Ascending aorta (tissue), 2 donors: ENCODE results near the gene OR7A10. TPM values are rescaled to one million over a fixed set of nuclear protein-coding genes. Genes with fewer than 3 reads are reported as not detected.
"Not testable (repeated sequence)": the region's sequence is repeated elsewhere in the genome, so short reads cannot be mapped to it uniquely, and the experiment has no call there.

Experiments used
- DNase-seq, 2 donors: peaks; one replicate each; pipeline ENCODE4 v3.0.0-alpha.2; 2019; ENCODE audit warnings: low spot score in 2 of 2
- H3K27ac ChIP-seq, 2 donors: fragments of 200-600 bp; sonication (generic); one replicate each; pipeline ENCODE4 v1.5.1; 2016 to 2017; ENCODE audit warnings: mild to moderate bottlenecking in 1 of 2
- H3K27me3 ChIP-seq: fragments of 200-600 bp; sonication (generic); one replicate; pipeline ENCODE4 v1.5.1; 2017
- H3K36me3 ChIP-seq, 2 donors: fragments of 200-600 bp; sonication (generic); one replicate each; pipeline ENCODE4 v1.5.1; 2016
- H3K4me1 ChIP-seq, 2 donors: fragments of 200-600 bp; sonication (generic); one replicate each; pipeline ENCODE4 v1.5.1; 2016 to 2017; ENCODE audit warnings: mild to moderate bottlenecking in 1 of 2
- H3K4me3 ChIP-seq, 2 donors: fragments of 200-600 bp; sonication (generic); one replicate each; pipeline ENCODE4 v1.5.1; 2016 to 2017; ENCODE audit warnings: mild to moderate bottlenecking in 1 of 2
- H3K9me3 ChIP-seq, 2 donors: fragments of 200-600 bp; sonication (generic); one replicate each; pipeline ENCODE4 v1.5.1; 2016
- intact Hi-C: fragments of 100-400 bp; cut with DNase I; formaldehyde crosslinking; loops from one replicate; pipeline ENCODE4 v1.15.1; 2023
- total RNA-seq: library from RNA; depleted of rRNA; stranded (reverse); fragments of >200 nt; gene quantifications from one replicate; pipeline ENCODE4 v1.1.0, GENCODE V29; 2016
- TF ChIP-seq, protein P1 (sequence below), 3 experiments: fragments of 200-600 bp in 2 of 3; fragments of 450-650 bp in 1 of 3; sonication (generic) in 2 of 3; IDR thresholded peaks; one replicate each; pipeline ENCODE4 v1.5.1; 2016 to 2019; ENCODE audit warnings: antibody characterized with exemption in 3 of 3, mild to moderate bottlenecking in 1 of 3, moderate library complexity in 1 of 3

Gene OR7A10
- total RNA-seq, 1 donor from 2014 or later: not detected

- Histone ChIP-seq H3K4me3 (no peak overlapping the region), H3K27ac (no peak overlapping the region), H3K27me3 (no peaks in the 10 kb centered on the region), H3K4me1 (no peaks in the 10 kb centered on the region), H3K36me3 (no peaks in the 10 kb centered on the region), H3K9me3 (no peaks in the 10 kb centered on the region)
- intact Hi-C loops: no loop called here
- DNase-seq: no peak
- TF ChIP-seq, protein P1, sequence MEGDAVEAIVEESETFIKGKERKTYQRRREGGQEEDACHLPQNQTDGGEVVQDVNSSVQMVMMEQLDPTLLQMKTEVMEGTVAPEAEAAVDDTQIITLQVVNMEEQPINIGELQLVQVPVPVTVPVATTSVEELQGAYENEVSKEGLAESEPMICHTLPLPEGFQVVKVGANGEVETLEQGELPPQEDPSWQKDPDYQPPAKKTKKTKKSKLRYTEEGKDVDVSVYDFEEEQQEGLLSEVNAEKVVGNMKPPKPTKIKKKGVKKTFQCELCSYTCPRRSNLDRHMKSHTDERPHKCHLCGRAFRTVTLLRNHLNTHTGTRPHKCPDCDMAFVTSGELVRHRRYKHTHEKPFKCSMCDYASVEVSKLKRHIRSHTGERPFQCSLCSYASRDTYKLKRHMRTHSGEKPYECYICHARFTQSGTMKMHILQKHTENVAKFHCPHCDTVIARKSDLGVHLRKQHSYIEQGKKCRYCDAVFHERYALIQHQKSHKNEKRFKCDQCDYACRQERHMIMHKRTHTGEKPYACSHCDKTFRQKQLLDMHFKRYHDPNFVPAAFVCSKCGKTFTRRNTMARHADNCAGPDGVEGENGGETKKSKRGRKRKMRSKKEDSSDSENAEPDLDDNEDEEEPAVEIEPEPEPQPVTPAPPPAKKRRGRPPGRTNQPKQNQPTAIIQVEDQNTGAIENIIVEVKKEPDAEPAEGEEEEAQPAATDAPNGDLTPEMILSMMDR (IDR thresholded peaks at IDR 0.05): no peak
These were observed 39.3 kb downstream of the OR7A10 start for GRCh38 chr19:14809272-14810057.

- intact Hi-C loops: no loop called here
- DNase-seq: no peak
- H3K36me3 ChIP-seq: no peaks in the 10 kb centered on the region
- H3K27ac ChIP-seq: no peak overlapping the region
- H3K9me3 ChIP-seq: no peaks in the 10 kb centered on the region
- H3K4me1 ChIP-seq: no peaks in the 10 kb centered on the region
- H3K4me3 ChIP-seq: no peak overlapping the region
- no peaks in the 10 kb centered on the region for H3K27me3 ChIP-seq
- TF ChIP-seq, protein P1 (IDR thresholded peaks at IDR 0.05): no peak
These were observed 44.0 kb downstream of the OR7A10 start for GRCh38 chr19:14804765-14805164.

- intact Hi-C loops: no loop called here
- TF ChIP-seq, protein P1 (IDR thresholded peaks at IDR 0.05): no peak
- H3K27ac ChIP-seq: no peak overlapping the region
- no peaks in the 10 kb centered on the region for H3K27me3 ChIP-seq
- H3K9me3 ChIP-seq: no peaks in the 10 kb centered on the region
- DNase-seq: no peak
- H3K36me3 ChIP-seq: no peaks in the 10 kb centered on the region
- H3K4me3 ChIP-seq: no peak overlapping the region
- no peaks in the 10 kb centered on the region for H3K4me1 ChIP-seq
These were observed 50.0 kb downstream of the OR7A10 start for GRCh38 chr19:14798760-14799159.

DNA sequence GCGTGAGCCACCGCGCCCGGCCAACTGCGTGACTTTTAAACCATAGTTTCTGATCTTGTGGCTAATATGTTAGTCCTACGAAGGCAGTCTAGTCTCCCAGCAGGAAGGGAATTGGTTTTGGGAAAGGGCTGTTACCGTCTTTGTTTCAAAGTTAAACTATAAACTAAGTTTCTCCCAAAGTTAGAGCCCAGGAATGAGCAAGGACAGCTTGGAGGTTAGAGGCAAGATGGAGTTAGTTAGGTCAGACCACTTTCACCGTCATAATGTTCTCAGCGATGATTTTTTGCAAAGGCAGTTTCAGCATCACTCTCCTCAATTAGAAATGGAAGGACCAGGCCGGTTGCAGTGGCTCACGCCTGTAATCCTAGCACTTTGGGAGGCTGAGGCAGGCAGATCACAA lies 52.7 kb downstream of the OR7A10 start:
- intact Hi-C loops: no loop called here
- Histone ChIP-seq H3K27ac (no peak overlapping the region), H3K27me3 (no peaks in the 10 kb centered on the region), H3K9me3 (peaks cover 0 to 4% of the 10 kb centered on the region in 2 donors), H3K4me1 (no peaks in the 10 kb centered on the region), H3K36me3 (no peaks in the 10 kb centered on the region), H3K4me3 (no peak overlapping the region)
- DNase-seq: no peak
- TF ChIP-seq, protein P1 (IDR thresholded peaks at IDR 0.05): no peak

DNA sequence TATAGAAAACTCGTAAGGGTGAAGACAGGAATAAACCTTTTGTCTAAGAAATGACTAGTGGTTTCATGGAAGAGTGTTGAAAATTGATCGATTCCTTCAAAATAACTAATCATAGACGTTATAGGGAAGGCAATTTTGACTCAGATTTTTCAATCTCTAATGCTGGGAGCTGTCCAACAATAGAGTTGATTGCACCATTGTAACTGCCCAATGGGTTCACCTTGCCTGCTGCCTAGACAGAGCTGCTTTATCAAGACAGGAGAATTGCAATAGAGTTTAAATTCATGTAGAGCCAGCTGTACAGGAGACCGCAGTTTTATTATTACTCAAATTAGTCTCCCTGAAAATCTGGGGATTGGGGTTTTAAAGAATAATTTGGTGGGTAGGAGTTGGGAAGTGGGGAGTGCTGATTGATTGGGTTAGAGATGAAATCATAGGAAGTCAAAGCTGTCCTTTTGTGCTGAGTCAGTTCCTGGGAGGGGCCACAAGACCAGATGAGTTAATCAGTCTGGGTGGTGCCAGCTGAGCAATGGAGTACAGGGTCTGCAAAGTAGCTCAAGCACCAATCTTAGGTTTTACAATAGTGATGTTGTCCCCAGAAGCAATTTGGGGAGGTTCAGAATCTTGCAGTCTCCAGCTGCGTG lies 53.5 kb downstream of the OR7A10 start:
- TF ChIP-seq, protein P1 (IDR thresholded peaks at IDR 0.05): no peak
- Histone ChIP-seq H3K27me3 (no peaks in the 10 kb centered on the region), H3K4me1 (no peaks in the 10 kb centered on the region), H3K36me3 (no peaks in the 10 kb centered on the region), H3K9me3 (peaks cover 0 to 4% of the 10 kb centered on the region in 2 donors), H3K4me3 (no peak overlapping the region), H3K27ac (no peak overlapping the region)
- DNase-seq: no peak
- intact Hi-C loops: no loop called here

DNA sequence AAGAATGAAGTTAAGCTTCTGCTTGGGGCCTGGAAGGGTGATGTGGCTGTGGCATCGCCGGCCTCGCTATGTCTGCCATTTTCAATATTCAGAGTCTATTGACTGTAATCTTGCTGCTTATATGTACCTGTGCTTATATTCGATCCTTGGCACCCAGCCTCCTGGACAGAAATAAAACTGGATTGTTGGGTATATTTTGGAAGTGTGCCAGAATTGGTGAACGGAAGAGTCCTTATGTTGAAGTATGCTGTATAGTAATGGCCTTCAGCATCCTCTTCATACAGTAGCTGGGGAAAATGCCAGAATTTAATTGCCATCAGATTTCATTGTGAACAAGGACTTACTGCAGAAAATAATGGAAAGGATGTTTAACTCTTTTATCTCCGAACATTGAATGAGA lies 56.5 kb downstream of the OR7A10 start:
- H3K36me3 ChIP-seq, H3K27ac ChIP-seq, H3K27me3 ChIP-seq, H3K9me3 ChIP-seq, intact Hi-C loops, H3K4me3 ChIP-seq, DNase-seq, H3K4me1 ChIP-seq: not testable (repeated sequence)
